ENCODE results near the gene THY1.
"Not testable (repeated sequence)": the region's sequence is repeated elsewhere in the genome, so short reads cannot be mapped to it uniquely, and the experiment has no call there.

Gene THY1

GRCh38 chr11:119382513-119382912 lies 40.5 kb downstream of the THY1 start:
- DNase-seq (ENCODE audit: low spot score): not testable (repeated sequence)

DNA sequence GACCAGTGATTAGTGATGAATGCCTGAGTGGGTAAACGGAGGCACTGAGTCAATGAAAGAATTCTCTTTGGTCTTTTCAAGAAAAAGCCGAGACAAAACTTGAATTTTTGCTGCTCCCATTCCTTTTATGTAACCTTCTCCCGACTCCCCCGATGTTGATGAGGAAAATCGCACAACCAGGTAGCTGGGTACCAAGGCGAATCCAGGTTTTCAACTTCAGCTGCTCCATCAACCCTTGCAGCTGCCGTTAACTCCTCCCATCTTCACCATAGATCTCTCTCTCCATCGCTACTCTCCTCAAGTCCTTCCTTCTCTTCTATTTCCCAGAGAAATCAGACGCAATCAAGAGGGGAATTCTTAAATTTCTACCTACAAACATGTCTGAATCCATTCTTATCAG lies 40.9 kb downstream of the THY1 start:
- DNase-seq (ENCODE audit: low spot score): no peak

DNA sequence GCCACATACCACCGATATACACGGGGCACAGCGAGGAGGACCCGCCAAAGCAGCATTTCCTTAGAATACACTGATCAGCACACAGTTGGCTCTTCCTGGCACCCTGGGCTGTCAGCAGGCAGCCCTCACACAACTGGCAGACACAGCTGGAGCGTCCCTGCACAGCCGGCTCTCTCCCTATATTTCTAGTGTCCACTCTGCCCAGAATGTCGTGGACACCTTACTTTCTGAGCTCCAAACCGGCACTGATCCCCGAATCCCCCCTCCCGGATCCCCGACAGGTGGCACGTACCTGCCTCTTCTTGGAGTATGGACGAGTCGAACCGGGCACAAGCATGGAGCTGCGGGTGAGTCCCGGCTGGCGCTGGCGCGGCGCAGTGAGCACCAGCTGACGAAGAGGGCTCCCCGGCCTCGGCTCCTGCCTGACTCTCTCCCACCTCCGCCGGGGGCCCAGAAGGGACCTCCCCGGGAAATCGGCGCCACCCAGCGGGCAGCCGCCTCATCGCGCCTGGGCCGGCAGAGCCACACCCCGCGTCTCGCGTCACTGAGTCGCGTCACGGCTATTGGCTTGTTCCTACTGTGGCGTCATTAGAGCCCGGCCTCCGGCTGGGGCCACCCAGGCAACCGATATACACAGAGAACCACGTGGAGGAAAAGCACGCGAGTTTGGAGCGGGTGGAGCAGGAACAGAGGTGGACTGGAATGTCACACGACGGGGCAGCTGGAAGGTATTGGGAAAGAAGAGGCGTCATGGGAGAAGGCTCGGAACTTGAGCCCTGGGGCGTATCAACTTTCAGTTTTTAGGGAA lies 41.6 kb downstream of the THY1 start, which contains the start of gene USP2:
USP2 (minus strand) TSS at position 510 of the 808 bp plus-strand sequence. CDS start 8,210 bp downstream, outside the sequence.
- DNase-seq (ENCODE audit: low spot score): peak; percentile 97

DNA sequence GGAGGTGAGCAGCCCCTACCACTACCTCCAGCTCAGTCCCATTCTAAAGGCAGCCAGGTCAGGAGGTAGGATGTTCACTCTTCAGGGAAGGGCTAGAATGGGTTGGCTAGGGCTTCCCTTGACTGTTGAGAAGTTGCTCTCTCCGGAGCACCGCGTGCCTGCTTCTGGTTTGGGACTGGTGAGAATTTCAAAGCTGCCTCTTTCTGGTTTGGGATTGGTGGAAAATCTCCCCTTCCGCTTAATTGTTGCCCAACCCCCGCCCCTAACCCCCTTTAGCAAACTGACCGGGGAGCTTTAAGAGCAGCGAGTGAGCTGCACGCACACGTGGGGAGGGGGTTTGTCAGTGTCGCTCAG lies 42.2 kb downstream of the THY1 start:
- DNase-seq (ENCODE audit: low spot score): peak; percentile 56

GRCh38 chr11:119380160-119380826 lies 42.7 kb downstream of the THY1 start:
- no peak for DNase-seq (ENCODE audit: low spot score)

DNA sequence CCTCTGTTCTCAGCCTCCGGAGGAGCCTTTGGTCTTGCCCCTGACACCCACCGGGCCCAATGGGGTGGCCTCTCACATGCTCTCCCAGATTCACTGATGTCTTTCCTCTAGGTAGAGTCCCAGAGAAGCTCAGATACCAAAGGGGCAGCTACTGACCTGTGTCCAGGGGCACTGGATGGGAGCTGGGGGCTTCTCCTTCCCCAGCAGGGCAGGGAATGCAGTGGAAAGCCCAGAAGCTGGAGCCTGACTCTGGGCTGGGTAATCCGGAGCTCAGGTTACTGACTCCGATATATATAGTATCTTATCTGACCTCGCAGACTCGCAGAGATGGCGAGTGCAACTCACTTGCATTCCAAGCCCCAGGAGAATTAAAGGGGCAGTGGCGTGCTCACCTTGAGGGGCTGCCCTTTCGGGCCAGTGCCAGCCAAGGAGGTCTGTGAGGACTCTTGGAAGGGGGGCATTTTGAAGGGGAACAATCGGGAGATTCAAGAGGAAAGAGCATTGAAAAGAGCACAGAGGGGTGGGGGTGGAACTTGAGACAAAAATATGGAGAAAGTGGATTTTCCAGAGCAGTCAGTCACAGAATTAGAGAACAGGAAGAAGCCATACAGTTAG lies 44.0 kb downstream of the THY1 start:
- DNase-seq (ENCODE audit: low spot score): no peak

GRCh38 chr11:119377961-119378667 lies 44.9 kb downstream of the THY1 start:
- DNase-seq (ENCODE audit: low spot score): no peak

DNA sequence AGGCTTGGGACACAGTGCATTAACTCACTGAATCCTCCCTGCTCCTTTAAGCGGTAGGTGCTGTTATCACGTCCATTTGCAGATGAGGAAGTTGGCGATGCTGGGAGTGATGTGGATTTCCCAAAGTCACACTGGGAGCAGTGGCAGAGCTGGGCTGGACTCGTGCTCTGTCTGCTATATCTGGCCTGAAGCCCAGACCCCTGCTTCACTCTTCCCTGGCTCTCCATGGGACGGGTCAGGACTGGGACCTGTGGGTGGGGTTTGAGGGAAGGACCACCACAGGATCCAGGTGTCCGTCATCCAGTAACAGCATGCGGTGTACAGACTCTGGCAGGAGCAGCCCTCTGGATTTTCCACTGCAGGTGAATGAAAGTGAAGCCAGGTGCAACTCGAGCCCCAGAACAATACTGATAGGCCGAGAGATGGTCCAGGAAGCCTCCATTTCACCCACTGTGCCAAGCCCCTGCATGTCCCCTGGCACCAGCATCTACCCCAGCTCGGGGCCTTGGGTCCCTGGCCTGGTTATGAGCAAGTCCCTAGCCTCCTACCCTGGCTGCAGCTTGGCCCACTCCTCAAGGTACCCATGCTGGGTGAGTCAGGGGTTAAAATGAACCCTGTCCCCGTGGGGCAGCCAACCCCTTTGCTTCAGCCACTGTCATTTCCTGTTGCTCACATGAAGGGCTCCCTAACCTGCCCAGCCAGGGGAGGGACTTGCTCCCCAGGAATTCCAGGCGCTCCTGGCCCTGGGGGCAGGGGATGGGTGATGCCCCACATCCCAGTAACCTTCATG lies 45.7 kb downstream of the THY1 start:
- no peak for DNase-seq (ENCODE audit: low spot score)

- DNase-seq (ENCODE audit: low spot score): no peak
Observed at GRCh38 chr11:119376197-119376847, 46.6 kb downstream of the THY1 start.

GRCh38 chr11:119375337-119376196 lies 47.4 kb downstream of the THY1 start:
- DNase-seq (ENCODE audit: low spot score): no peak

GRCh38 chr11:119374632-119375336 lies 48.2 kb downstream of the THY1 start:
- no peak for DNase-seq (ENCODE audit: low spot score)

- peak; percentile 89 for DNase-seq (ENCODE audit: low spot score)
Observed at GRCh38 chr11:119373921-119374631, 48.9 kb downstream of the THY1 start.

DNA sequence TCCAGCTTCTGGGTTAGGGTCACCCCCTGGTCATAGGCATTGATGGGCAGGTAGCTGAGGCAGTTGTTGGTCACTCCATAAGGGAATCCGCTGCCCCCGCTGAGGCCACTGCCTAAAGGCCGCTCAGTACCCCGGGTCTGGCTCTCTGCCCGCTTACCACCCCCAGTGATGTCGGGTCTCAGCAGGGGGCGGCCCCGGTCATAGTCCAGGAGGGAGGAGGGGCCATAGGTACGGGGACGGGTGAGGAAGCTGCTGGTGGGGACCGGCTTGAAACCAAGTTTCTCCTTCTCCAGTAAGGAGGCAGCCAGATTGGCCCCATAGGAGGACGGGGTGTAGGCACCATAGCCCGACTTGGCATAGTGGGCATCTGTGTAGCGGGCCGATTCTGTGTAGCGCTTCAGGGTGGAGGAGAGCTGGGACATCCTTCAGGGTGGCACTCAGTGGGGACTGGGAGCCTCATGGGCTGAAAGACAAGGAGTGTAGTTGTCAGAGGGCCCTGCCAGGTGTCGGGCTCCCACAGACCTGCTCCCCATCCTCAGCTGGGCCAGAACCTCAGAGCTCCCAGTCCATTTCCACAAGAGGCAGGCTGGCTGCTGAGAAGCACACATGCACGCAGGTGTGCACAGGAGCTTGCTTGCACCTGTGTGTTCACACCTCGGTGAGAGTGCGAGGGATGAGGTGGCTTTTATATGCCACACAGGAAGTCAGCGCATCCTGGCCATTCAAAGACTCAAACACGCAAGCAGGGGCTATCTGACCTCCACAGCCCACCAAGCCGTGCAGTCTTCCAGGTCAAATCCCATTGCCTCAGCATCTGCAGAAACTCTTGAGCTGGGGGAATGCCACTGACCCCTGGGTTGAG lies 49.7 kb downstream of the THY1 start:
- no peak for DNase-seq (ENCODE audit: low spot score)

GRCh38 chr11:119372260-119373058 lies 50.5 kb downstream of the THY1 start:
- DNase-seq (ENCODE audit: low spot score): no peak

GRCh38 chr11:119371778-119372182 lies 51.2 kb downstream of the THY1 start:
- peak; percentile 65 for DNase-seq (ENCODE audit: low spot score)

- no peak for DNase-seq (ENCODE audit: low spot score)
Observed at GRCh38 chr11:119371067-119371601, 51.8 kb downstream of the THY1 start.

Data from cerebellar cortex (tissue), 1 donor.